ENCODE data around the gene SEC22C. TPM values are rescaled to one million over a fixed set of nuclear protein-coding genes. Genes with fewer than 3 reads are reported as not detected.

The SEC22C gene
- total and polyA plus RNA-seq, 2 experiments from 2014 or later: 21.9 to 48.3 TPM

GRCh38 chr3:42575137-42575741, 6.5 kb downstream of the SEC22C start:
- H3K9me3 Mint-ChIP-seq: peaks cover 16% of the 10 kb centered on the region; the same call in 2 of the 3 replicates
- DNase-seq (ENCODE audit: low spot score): no peak
- H3K79me2 ChIP-seq (replicated peaks; ENCODE audit: insufficient read depth): peaks cover 83% of the 10 kb centered on the region
- H3K36me3 ChIP-seq (ENCODE audit: insufficient read depth): peaks cover 4% of the 10 kb centered on the region
- peaks cover 20% of the 10 kb centered on the region for H4K20me1 ChIP-seq (replicated peaks; ENCODE audit: insufficient read depth)
- TF ChIP-seq ZNF462 (CRISPR knock-in tag; IDR thresholded peaks at IDR 0.05) (no peak), ETS1 (IDR thresholded peaks at IDR 0.05) (no peak), POLR2AphosphoS5 (IDR thresholded peaks at IDR 0.05; ENCODE audit: low read depth) (no peak), ZNF331 (CRISPR knock-in tag; IDR thresholded peaks at IDR 0.05; ENCODE audit: low read depth) (no peak), EZH2 (IDR thresholded peaks at IDR 0.05; ENCODE audit: low read depth, unreplicated experiment) (no peak)
- no peak overlapping the region for H3K4me3 ChIP-seq
- H3K4me1 Mint-ChIP-seq: peaks cover 11% of the 10 kb centered on the region; the same call in 2 of the 3 replicates
- H3K4me3 Mint-ChIP-seq: no peak overlapping the region
- no peaks in the 10 kb centered on the region for H3K27me3 ChIP-seq (ENCODE audit: insufficient read depth)
- H3K4me2 ChIP-seq: no peak overlapping the region
- no peak overlapping the region for H3K27ac ChIP-seq (ENCODE audit: low read depth)
- peaks cover 40% of the 10 kb centered on the region for H3K36me3 Mint-ChIP-seq (ENCODE audit: low read depth)
- no peak overlapping the region for H2AFZ ChIP-seq
- no peak overlapping the region for H3K27ac Mint-ChIP-seq
- H3K27me3 Mint-ChIP-seq (ENCODE audit: insufficient read depth, low read depth, poor library complexity): peaks cover 3% of the 10 kb centered on the region
- ATAC-seq: no peak
- H3K9me2 ChIP-seq (ENCODE audit: insufficient read depth): no peaks in the 10 kb centered on the region
- H3K4me1 ChIP-seq (ENCODE audit: insufficient read depth): no peaks in the 10 kb centered on the region; the same call in 1 of the 2 replicates
- no peaks in the 10 kb centered on the region for H3F3A ChIP-seq (replicated peaks; ENCODE audit: low read depth)

Data from GM23338 (cell line).